T1000 (cell line): Measurements from ENCODE around the gene NFIX.

Experiments used
- DNase-seq: peaks from one replicate; lab custom pipeline; 2025; ENCODE audit warnings: mixed read lengths; lab: John Stamatoyannopoulos, UW

Gene NFIX

GRCh38 chr19:13008926-13009787 is 13.9 kb downstream of the NFIX start:
- no peak for DNase-seq

GRCh38 chr19:13010038-13010991 is 15.0 kb downstream of the NFIX start:
- DNase-seq: no peak

GRCh38 chr19:13010992-13011652 is 15.8 kb downstream of the NFIX start:
- DNase-seq: no peak

GRCh38 chr19:13011653-13012389 is 16.5 kb downstream of the NFIX start:
- DNase-seq: no peak

- DNase-seq: no peak
These were observed 17.1 kb downstream of the NFIX start for GRCh38 chr19:13012390-13012689.

- DNase-seq: no peak
These were observed 17.7 kb downstream of the NFIX start for GRCh38 chr19:13012690-13013608.

- no peak for DNase-seq
These were observed 18.4 kb downstream of the NFIX start for GRCh38 chr19:13013649-13014048.

GRCh38 chr19:13014101-13014920 is 19.0 kb downstream of the NFIX start:
- no peak for DNase-seq

- DNase-seq: no peak
These were observed 19.6 kb downstream of the NFIX start for GRCh38 chr19:13014921-13015280.

GRCh38 chr19:13015361-13016223 is 20.3 kb downstream of the NFIX start:
- no peak for DNase-seq

- DNase-seq: no peak
These were observed 21.0 kb downstream of the NFIX start for GRCh38 chr19:13016245-13016627.

GRCh38 chr19:13016628-13017305 is 21.5 kb downstream of the NFIX start:
- DNase-seq: no peak

- DNase-seq: no peak
These were observed 22.2 kb downstream of the NFIX start for GRCh38 chr19:13017306-13018034.

GRCh38 chr19:13018035-13018914 is 23.0 kb downstream of the NFIX start:
- DNase-seq: no peak

- no peak for DNase-seq
These were observed 24.1 kb downstream of the NFIX start for GRCh38 chr19:13019332-13019731.

GRCh38 chr19:13020002-13020414 is 24.7 kb downstream of the NFIX start:
- DNase-seq: no peak
